GM19193 (cell line): ENCODE data around the gene ALDH16A1.

Source experiments
- POLR2A ChIP-seq: IDR thresholded peaks from 4 replicates; pipeline ENCODE4 v1.6.1; 2011; ENCODE audit not compliant: insufficient read depth, insufficient read length; ENCODE audit errors: extremely low read depth

The ALDH16A1 gene

GRCh38 chr19:49430678-49431329, 22.2 kb upstream of the ALDH16A1 start:
- no peak for TF ChIP-seq POLR2A

GRCh38 chr19:49431330-49431749, 21.7 kb upstream of the ALDH16A1 start:
- no peak for TF ChIP-seq POLR2A

DNA sequence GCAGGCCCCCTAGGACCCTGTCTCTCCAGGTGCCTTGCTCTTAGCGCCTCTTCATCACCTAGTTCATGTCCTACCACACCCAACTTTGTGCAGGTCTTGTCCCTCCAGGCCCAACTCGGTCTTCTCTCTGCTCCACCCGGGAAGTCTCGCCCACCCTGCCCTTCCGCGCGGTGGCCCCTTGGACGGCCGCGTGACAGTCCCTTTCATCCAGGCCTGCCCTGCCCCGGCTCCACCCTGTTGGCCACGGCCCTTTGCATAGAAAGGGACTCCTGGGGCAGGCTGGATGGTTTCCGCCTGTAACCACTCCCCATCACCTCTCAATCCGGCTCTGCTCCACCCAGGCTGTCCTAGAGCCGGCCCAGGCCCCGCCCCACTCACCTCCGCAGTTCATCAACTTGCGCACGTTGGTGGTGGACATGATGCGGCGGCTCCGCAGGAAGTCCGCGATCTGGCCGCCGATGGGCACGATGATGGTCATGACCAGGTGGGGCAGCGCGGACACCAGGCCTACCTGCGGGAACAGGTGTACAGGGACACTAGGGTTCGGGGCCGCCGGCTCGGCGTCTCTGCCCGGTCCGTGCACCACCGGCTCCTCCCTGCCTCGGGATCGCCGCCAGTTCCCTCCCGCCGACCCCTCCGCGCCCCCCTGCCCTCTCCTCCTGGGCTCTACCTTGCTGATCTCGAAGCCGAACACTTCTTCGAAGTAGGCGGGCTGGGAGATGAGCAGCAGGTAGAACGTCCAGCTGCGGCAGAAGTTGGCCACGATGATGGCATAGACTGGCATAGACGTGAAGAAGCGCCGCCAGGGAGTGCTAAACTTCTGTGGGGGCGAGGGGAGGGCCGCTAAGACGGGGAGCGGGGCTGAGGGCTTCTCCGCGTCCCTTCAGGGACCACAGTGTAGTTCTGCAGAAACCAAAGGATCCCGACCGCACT, 20.6 kb upstream of the ALDH16A1 start:
- TF ChIP-seq POLR2A: no peak

DNA sequence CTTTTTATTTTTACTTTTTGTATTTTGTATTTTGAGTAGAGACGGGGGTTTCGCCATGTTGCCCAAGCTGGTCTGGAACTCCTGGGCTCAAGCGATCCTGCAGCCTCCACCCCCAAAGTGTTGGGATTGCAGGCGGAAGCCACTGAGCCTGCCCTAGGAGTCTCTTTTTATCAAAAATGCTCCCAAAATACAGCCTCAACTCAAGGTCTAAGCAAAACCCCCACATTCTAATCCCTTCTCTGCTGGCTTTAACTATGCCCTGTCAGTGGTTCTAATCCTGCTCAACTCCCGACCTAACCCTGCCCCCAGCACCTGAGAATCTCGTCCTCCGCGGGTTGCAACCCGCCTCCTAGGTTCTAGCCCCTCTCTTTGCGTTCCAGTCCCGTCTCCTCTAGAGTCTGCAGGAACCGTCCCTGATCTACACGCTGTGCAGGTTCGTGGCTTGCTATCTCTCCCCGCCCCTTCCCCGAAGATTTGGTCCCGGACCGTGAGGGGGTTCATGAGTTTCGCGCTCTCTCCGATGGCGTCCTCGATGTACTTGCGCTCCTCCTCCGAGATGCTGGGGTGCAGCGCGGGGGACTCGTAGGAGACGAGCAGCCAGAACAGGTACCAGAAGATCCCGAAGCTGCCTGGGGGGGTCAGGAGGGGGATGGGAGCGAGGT, 19.7 kb upstream of the ALDH16A1 start:
- TF ChIP-seq POLR2A: no peak

- no peak for TF ChIP-seq POLR2A
Measured at GRCh38 chr19:49434907-49435583, 18.0 kb upstream of the ALDH16A1 start.

- no peak for TF ChIP-seq POLR2A
Measured at GRCh38 chr19:49435670-49436069, 17.4 kb upstream of the ALDH16A1 start.

DNA sequence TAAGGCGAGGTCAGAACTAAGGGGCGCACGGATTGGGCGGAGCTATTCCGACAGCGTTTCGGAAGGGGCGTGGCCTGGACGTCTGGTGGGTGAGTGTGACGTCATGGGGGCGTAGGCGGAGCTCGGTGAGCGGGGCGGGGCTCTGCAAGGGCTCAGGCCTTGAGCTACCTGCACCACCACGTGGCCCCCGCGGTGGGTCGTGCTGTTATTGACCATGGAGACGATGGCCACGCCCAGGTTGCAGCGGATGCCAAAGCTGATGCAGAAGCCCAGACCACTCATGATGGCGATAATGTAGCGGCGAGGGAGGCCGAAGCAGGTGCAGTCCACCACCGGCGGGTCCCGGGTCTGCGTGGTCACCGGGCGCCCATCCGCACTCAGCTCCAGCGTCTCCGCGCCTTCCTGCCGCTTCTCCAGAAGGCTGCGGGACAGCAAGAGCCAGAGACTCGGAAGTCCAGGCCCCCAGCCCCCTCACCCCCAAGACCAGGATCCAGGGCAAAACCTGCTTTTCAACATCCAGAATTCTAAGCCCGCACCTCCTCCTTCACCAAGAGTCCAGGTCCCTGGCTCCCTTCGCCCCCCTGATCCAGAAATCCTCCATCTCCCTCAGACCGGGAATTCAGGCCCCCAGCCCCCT, 16.5 kb upstream of the ALDH16A1 start:
- no peak for TF ChIP-seq POLR2A

DNA sequence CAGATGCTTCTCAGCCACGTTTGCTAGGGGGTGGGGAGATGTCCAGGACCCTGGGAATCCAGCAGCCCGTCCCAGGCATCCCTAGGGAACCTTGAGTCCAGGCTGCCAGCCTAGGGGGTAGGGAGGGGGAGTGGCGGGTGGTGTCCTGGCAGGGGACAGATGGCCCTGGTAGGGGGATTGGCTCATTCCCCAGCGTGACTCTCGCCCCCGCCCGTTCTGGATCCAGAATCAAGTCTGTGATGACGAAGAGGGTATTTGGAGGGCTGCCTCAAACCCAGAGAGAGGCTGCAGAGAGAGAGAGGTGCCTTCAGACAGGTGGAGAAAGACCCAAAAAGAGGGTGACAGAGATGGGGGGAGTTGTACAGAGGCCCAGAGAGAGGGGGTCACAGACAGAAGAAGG, 15.8 kb upstream of the ALDH16A1 start:
- no peak for TF ChIP-seq POLR2A

DNA sequence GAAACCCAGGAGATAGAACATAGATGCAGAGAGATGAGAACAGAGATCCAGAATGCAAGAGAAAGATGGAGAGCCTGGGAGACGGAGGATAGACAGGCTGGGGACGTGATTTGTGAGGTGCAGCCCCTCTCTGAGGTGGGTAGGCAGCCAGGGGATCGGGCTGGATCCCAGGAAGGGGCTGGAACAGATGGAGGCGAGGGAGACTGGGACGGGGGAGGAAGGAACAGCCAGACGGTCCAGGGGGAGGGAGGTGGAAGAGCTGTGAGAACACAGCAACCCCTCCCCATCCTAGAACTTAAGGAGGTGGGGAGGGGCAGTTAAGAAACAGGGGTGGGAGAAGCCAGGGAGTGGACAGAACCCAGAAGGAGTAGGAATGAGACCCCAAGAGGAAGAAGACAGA, 14.8 kb upstream of the ALDH16A1 start:
- no peak for TF ChIP-seq POLR2A

DNA sequence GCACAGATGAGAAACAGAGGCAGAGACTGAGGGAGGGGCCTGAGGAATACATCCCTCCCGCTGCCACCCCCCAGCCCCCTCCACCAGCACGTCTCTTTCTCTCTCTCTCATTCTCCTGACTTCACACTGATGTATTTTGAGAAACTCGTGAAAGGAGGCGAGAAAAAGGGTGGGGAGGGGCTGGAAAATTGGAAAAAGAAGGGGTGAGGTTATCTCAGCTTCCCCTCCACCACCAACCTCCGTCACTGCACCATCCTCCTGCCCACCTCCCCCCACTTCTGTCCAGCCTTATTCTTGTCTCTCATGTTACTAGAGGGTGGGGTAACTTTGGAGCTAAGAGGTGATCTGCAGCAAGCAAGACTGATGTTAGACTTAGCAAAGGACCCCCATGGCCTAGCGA, 13.2 kb upstream of the ALDH16A1 start:
- TF ChIP-seq POLR2A: no peak

DNA sequence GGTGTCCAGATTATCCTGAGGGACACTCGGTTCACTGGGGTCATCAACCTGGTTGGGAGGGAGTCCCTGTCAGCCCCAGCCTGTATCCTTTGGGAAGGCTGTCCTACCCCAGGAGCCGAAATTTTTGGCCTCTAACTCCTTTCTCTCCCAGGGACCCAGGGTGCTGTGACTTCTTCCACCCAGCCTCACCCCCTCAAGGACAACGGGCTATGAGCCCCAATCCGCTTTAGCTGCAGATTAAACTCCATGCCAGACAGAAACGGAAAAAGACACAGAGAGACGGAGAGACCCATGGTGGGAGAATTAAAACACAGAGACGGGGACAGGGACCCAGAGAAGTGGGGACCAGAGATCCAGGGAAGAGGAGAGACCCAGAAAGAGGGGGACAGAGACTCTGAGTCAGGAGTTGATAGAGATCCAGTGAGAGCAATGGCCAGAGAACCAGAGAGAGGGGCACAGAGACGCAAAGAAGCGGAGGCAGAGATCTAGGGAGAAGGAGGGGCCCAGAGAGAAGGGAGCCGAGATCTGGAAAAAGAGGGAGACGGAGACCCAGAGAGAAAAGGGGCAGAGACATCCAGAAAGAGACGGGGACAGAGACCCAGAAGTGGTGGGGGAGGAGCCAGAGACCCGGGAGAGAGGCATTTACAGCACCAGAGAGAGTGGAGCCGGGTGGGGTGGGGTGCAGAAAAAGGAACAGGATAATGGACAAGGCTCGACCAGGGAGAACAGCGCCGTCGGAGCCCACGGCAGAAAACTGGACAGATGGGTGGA, 12.4 kb upstream of the ALDH16A1 start:
- TF ChIP-seq POLR2A: no peak

DNA sequence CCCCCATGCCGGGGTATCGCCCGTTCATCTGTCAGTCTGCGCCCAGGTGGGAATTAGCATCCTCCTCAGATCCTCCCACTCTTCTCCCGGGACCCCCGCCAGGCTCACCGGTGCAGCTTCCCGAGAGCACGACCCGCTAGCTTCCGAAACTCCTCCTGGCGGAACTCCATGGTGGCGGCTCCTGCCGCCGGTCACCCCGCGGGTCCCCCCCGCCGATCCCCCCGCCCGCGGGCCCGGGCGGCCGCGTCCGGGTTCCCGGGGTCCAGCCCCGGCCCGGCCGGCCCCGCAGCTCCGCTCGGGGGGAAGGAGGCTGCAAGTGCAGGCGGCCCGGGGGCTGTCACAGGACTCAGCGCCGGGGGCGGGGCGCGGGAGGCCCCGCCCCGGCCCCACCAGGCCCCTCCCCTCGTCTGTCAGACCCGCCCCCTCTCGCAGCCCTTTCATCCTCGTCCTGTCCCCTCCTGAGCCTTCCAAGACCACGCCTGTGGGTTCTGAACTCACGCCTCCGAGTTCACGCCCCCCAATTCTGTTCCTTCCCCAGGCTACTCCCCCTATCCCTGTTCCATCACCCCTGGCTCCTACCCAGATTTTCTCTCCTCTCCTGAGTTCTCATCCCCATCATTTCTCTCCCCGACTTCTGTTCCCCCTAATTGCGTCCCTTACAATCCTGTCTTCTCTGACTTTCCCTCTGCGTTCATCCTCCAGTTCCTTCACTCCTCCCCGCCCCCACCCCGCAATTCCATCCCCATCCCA, 11.6 kb upstream of the ALDH16A1 start, which contains the start of gene SLC17A7:
SLC17A7 (minus strand) TSS at position 318 of the 750 bp plus-strand sequence; CDS start at position 170, 148 bp downstream.
- TF ChIP-seq POLR2A: no peak

DNA sequence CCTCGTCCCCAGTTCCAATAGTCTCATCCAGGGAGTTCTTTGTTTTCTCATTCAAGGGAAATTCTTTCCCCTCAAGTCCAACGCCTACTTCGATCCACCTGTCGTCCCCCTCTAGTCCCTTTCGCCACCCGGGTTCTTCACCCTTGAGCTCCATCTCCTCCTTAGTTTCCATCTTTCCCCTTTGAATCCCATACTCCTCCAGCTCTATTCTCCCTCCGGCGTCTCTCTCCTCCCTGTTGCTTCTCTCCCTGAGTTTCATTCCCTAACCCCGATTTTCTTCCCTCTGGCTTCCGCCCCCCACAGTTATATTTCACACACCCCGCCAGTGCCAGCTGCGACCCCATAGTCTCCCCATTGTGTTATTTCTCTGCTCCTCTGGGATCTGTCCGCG, 11.1 kb upstream of the ALDH16A1 start:
- no peak for TF ChIP-seq POLR2A
